GM12875 (cell line): ENCODE measurements around the gene ABCG4.
"Not testable (repeated sequence)": the region's sequence is repeated elsewhere in the genome, so short reads cannot be mapped to it uniquely, and the experiment has no call there.

Experiments used
- H3K4me3 ChIP-seq: one replicate; pipeline ENCODE4 v1.5.1; 2011; ENCODE audit warnings: low read depth, low read length, control low read depth
- CTCF ChIP-seq: IDR thresholded peaks from 2 replicates; pipeline ENCODE4 v1.5.1; 2011; ENCODE audit warnings: low read depth, mild to moderate bottlenecking, control low read depth, inconsistent platforms, low read length, moderate library complexity, borderline replicate concordance; ENCODE audit not compliant: insufficient read depth

The ABCG4 gene

DNA sequence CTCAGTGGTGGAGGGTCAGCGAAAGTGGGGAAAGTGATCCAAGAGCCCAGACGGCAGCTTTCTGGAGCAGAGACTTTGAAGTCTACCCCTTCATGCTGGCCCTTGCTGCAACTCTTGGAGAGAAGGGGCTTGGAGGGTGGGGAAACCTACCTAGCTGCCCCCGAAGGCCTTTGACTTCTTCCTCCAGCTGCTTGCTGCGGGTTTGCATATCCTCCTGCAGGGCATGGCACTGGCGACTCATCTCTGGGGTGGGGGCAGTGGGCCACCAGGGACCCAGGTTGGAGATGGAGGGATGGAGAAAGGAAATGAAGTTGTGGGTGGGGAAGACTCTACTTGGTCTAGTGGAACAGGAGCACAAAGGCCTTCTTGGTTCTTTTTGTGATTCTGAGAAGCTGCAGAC, 44.1 kb downstream of the ABCG4 start:
- no peak overlapping the region for H3K4me3 ChIP-seq
- no peak for TF ChIP-seq CTCF

DNA sequence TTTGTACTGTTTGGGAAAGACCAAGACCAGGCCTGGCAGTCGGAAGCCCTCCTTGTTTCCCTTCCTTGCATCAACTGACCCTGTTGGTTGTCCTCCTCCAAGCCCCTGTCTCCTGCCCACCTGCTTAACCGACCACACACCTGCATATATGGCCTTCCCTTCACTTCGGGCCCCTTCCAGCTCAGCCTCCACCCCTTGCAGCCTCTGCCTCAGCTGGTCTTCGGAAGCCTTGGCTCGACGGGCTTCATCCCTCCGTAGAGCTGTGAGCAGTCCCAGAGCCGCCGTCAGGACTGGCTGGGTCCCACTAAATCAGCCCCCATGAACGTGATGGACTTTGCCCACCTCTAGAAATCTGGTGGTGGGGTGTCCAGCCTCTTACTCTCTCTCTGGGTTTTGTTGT, 44.8 kb downstream of the ABCG4 start:
- TF ChIP-seq CTCF = no peak
- no peak overlapping the region for H3K4me3 ChIP-seq

GRCh38 chr11:119194811-119195440, 46.1 kb downstream of the ABCG4 start:
- no peak overlapping the region for H3K4me3 ChIP-seq

GRCh38 chr11:119195680-119196079, 46.8 kb downstream of the ABCG4 start:
- no peak overlapping the region for H3K4me3 ChIP-seq
- no peak for TF ChIP-seq CTCF

More at GRCh38 chr11:119194811-119195440, 46.1 kb downstream of the ABCG4 start:
- no peak for TF ChIP-seq CTCF

- TF ChIP-seq CTCF = peak; percentile 69
- no peak overlapping the region for H3K4me3 ChIP-seq
Measured at GRCh38 chr11:119196833-119197483, 48.1 kb downstream of the ABCG4 start.

DNA sequence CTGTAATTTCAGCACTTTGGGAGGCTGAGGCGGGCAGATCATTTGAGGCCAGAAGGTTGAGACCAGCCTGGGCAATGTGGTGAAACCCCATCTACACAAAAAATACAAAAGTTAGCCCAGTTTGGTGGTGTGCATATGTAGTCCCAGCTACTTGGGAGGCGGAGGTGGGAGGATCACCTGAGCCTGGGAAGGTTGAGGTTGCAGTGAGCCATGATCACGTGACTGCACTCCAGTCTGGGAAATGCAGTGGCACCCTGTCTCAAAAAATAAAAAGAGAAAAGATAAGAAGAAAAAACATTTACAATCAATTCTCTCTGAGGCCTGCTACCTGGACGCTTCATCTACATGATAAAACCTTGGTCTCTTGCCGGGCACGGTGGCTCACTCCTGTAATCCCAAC, 50.1 kb downstream of the ABCG4 start:
- TF ChIP-seq CTCF = no peak
- H3K4me3 ChIP-seq = no peak overlapping the region

DNA sequence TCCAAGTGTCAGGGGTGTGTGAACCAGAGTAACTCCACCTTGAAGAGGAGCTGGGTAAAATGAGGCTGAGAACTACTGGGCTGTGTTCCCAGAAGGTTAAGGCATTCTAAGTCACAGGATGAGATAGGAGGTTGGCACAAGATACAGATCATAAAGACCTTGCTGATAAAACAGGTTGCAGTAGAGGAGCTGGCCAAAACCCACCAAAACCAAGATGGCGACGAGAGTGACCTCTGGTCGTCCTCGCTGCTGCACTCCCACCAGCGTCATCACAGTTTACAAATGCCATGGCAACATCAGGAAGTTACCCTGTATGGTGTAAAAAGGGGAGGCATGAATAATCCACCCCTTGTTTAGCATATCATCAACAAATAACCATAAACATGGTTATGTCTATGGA, 52.4 kb downstream of the ABCG4 start:
- not testable (repeated sequence) for H3K4me3 ChIP-seq
